GM19468 (cell line): ENCODE data around the gene WDR35.
"Not testable (repeated sequence)": the region's sequence is repeated elsewhere in the genome, so short reads cannot be mapped to it uniquely, and the experiment has no call there.

Experiments
- ATAC-seq: cut with Tn5 transposase; IDR thresholded peaks from one replicate; pipeline ENCODE4 v1.9.1; 2021; ENCODE audit warnings: mild to moderate bottlenecking, moderate library complexity, moderate number of reproducible peaks; ENCODE audit not compliant: unreplicated experiment; ENCODE audit errors: extremely low read depth

WDR35 gene

GRCh38 chr2:19944205-19944845, 45.6 kb downstream of the WDR35 start:
- ATAC-seq: no peak

- no peak for ATAC-seq
Observed at GRCh38 chr2:19943189-19943588, 46.7 kb downstream of the WDR35 start.

- ATAC-seq: no peak
Observed at GRCh38 chr2:19942199-19942598, 47.7 kb downstream of the WDR35 start.

- no peak for ATAC-seq
Observed at GRCh38 chr2:19937004-19937403, 52.9 kb downstream of the WDR35 start.

- ATAC-seq: no peak
Observed at GRCh38 chr2:19936203-19936602, 53.7 kb downstream of the WDR35 start.

GRCh38 chr2:19933351-19933981, 56.4 kb downstream of the WDR35 start:
- peak; percentile 21 for ATAC-seq

GRCh38 chr2:19932928-19933327, 57.0 kb downstream of the WDR35 start:
- peak; percentile 12 for ATAC-seq

GRCh38 chr2:19929226-19929625, 60.7 kb downstream of the WDR35 start:
- ATAC-seq: no peak

- not testable (repeated sequence) for ATAC-seq
Observed at GRCh38 chr2:19927816-19928215, 62.1 kb downstream of the WDR35 start.

- not testable (repeated sequence) for ATAC-seq
Observed at GRCh38 chr2:19924526-19924925, 65.4 kb downstream of the WDR35 start.

- not testable (repeated sequence) for ATAC-seq
Observed at GRCh38 chr2:19922188-19922587, 67.7 kb downstream of the WDR35 start.

- no peak for ATAC-seq
Observed at GRCh38 chr2:19916385-19916950, 73.4 kb downstream of the WDR35 start.

- ATAC-seq: no peak
Observed at GRCh38 chr2:19914266-19914975, 75.5 kb downstream of the WDR35 start.

GRCh38 chr2:19911808-19912509, 77.9 kb downstream of the WDR35 start:
- ATAC-seq: no peak

GRCh38 chr2:19902216-19902740, 87.6 kb downstream of the WDR35 start:
- ATAC-seq: no peak

- ATAC-seq: peak; percentile 64
Observed at GRCh38 chr2:19901442-19902215, 88.3 kb downstream of the WDR35 start, which contains the start of gene TTC32. Gene TTC32 (minus strand): TSS chr2:19901983. CDS start chr2:19901854, 129 bp downstream.

- ATAC-seq: no peak
Observed at GRCh38 chr2:19900931-19901441, 88.9 kb downstream of the WDR35 start.

GRCh38 chr2:19899985-19900930, 89.6 kb downstream of the WDR35 start:
- peak; percentile 25 for ATAC-seq
